ENCODE results near the gene LYPLAL1. TPM values are rescaled to one million over a fixed set of nuclear protein-coding genes. Genes with fewer than 3 reads are reported as not detected.

The LYPLAL1 gene
- total RNA-seq, 4 donors from 2014 or later, result 13.0 to 29.1 (median 17.7) TPM

GRCh38 chr1:219144658-219145315, 28.9 kb upstream of the LYPLAL1 start:
- intact Hi-C loops (cut with DNase I), result no loop called here

GRCh38 chr1:219147571-219148019, 26.1 kb upstream of the LYPLAL1 start:
- intact Hi-C loops (cut with DNase I), result no loop called here
- no peak for TF ChIP-seq CTCF (IDR thresholded peaks at IDR 0.05)
- TF ChIP-seq POLR2A (IDR thresholded peaks at IDR 0.05), result no peak
- H3K27me3 ChIP-seq, result no peaks in the 10 kb centered on the region
- no peak for DNase-seq
- 85 to 86% methylated on average over 1 of the region's 1 CpG for WGBS, 2 donors
- no peaks in the 10 kb centered on the region for H3K9me3 ChIP-seq
- H3K27ac ChIP-seq, result no peak overlapping the region
- H3K36me3 ChIP-seq, result no peaks in the 10 kb centered on the region
- no peak overlapping the region for H3K4me3 ChIP-seq
- H3K4me1 ChIP-seq, result no peaks in the 10 kb centered on the region

More at GRCh38 chr1:219144658-219145315, 28.9 kb upstream of the LYPLAL1 start:
- Histone ChIP-seq H3K4me3 (no peak overlapping the region), H3K27me3 (no peaks in the 10 kb centered on the region), H3K36me3 (no peaks in the 10 kb centered on the region), H3K27ac (no peak overlapping the region), H3K9me3 (no peaks in the 10 kb centered on the region), H3K4me1 (no peaks in the 10 kb centered on the region)
- TF ChIP-seq POLR2A (IDR thresholded peaks at IDR 0.05) (no peak), CTCF (IDR thresholded peaks at IDR 0.05) (no peak)
- DNase-seq, result no peak
- 44 to 47% methylated on average over 2 of the region's 2 CpGs for WGBS, 2 donors

- TF ChIP-seq CTCF (IDR thresholded peaks at IDR 0.05) (no peak), POLR2A (IDR thresholded peaks at IDR 0.05) (no peak)
- intact Hi-C loops (cut with DNase I), result no loop called here
- no peak for DNase-seq
- H3K27ac ChIP-seq, result no peak overlapping the region
- no peaks in the 10 kb centered on the region for H3K9me3 ChIP-seq
- no peaks in the 10 kb centered on the region for H3K4me1 ChIP-seq
- H3K27me3 ChIP-seq, result no peaks in the 10 kb centered on the region
- H3K36me3 ChIP-seq, result no peaks in the 10 kb centered on the region
- no peak overlapping the region for H3K4me3 ChIP-seq
Observed at GRCh38 chr1:219149009-219149577, 24.6 kb upstream of the LYPLAL1 start.

GRCh38 chr1:219149953-219150352, 23.7 kb upstream of the LYPLAL1 start:
- no peak overlapping the region for H3K4me3 ChIP-seq
- H3K27ac ChIP-seq, result no peak overlapping the region
- TF ChIP-seq CTCF (IDR thresholded peaks at IDR 0.05), result no peak
- TF ChIP-seq POLR2A (IDR thresholded peaks at IDR 0.05), result no peak
- intact Hi-C loops (cut with DNase I), result no loop called here
- 52 to 71% methylated on average over 3 of the region's 3 CpGs for WGBS, 2 donors
- no peaks in the 10 kb centered on the region for H3K9me3 ChIP-seq
- no peaks in the 10 kb centered on the region for H3K4me1 ChIP-seq
- H3K36me3 ChIP-seq, result no peaks in the 10 kb centered on the region
- DNase-seq, result no peak
- H3K27me3 ChIP-seq, result no peaks in the 10 kb centered on the region

GRCh38 chr1:219150913-219151312, 22.8 kb upstream of the LYPLAL1 start:
- H3K4me1 ChIP-seq, result no peaks in the 10 kb centered on the region
- no peak for DNase-seq
- intact Hi-C loops (cut with DNase I), result no loop called here
- TF ChIP-seq CTCF (IDR thresholded peaks at IDR 0.05), result no peak
- TF ChIP-seq POLR2A (IDR thresholded peaks at IDR 0.05), result no peak
- no peaks in the 10 kb centered on the region for H3K27me3 ChIP-seq
- 88 to 89% methylated on average over 2 to 3 of the region's 3 CpGs for WGBS, 2 donors
- no peak overlapping the region for H3K4me3 ChIP-seq
- no peaks in the 10 kb centered on the region for H3K9me3 ChIP-seq
- no peaks in the 10 kb centered on the region for H3K36me3 ChIP-seq
- no peak overlapping the region for H3K27ac ChIP-seq
